Measurements from ENCODE around the gene MRPL51. TPM values are rescaled to one million over a fixed set of nuclear protein-coding genes. Genes with fewer than 3 reads are reported as not detected.

The MRPL51 gene
- 114 TPM for total RNA-seq
- long read RNA-seq, transcript MRPL51-201 (3 exons, 1,234 nt) = major isoform, 22 of 24 reads
- long read RNA-seq, partial matches to known transcripts = 0 of 24 reads
- long read RNA-seq, other reads (novel, unspliced or antisense) = 0 of 24 reads

GRCh38 chr12:6492838-6493496 is at the start of gene MRPL51:
Gene MRPL51 (minus strand): TSS chr12:6493262. CDS start chr12:6493136, 126 bp downstream.
- Histone ChIP-seq H3K4me1 (peaks cover 17% of the 10 kb centered on the region), H3K9me3 (no peaks in the 10 kb centered on the region), H3K27ac (peak within 1 kb of the TSS; percentile 96), H3K36me3 (peaks cover 16% of the 10 kb centered on the region), H3K27me3 (no peaks in the 10 kb centered on the region), H3K4me3 (peak within 1 kb of the TSS; percentile 94)
- intact Hi-C loops (cut with DNase I) = no loop called here
- TF ChIP-seq CTCF (IDR thresholded peaks at IDR 0.05) = no peak
- ATAC-seq (peak; percentile 97), DNase-seq (peak; percentile 99)

GRCh38 chr12:6542209-6543009 is 49.3 kb upstream of the MRPL51 start:
- no peak overlapping the region for H3K4me3 ChIP-seq
- H3K27ac ChIP-seq = no peak overlapping the region
- intact Hi-C loops (cut with DNase I) = no loop called here
- peaks cover 24% of the 10 kb centered on the region for H3K4me1 ChIP-seq
- H3K9me3 ChIP-seq = no peaks in the 10 kb centered on the region
- TF ChIP-seq CTCF (IDR thresholded peaks at IDR 0.05) = no peak
- peaks cover 60% of the 10 kb centered on the region for H3K36me3 ChIP-seq
- DNase-seq (no peak), ATAC-seq (no peak)
- H3K27me3 ChIP-seq = no peaks in the 10 kb centered on the region

GRCh38 chr12:6541371-6542165 is 48.5 kb upstream of the MRPL51 start:
- Histone ChIP-seq H3K4me3 (no peak overlapping the region), H3K4me1 (peaks cover 27% of the 10 kb centered on the region), H3K36me3 (peaks cover 60% of the 10 kb centered on the region), H3K9me3 (no peaks in the 10 kb centered on the region), H3K27ac (peak overlapping the region; percentile 74), H3K27me3 (no peaks in the 10 kb centered on the region)
- intact Hi-C loops (cut with DNase I) = no loop called here
- ATAC-seq (no peak), DNase-seq (no peak)
- no peak for TF ChIP-seq CTCF (IDR thresholded peaks at IDR 0.05)

GRCh38 chr12:6540181-6540877 is 47.3 kb upstream of the MRPL51 start:
- Histone ChIP-seq H3K27me3 (no peaks in the 10 kb centered on the region), H3K4me3 (peak overlapping the region; percentile 27), H3K36me3 (peaks cover 61% of the 10 kb centered on the region), H3K9me3 (no peaks in the 10 kb centered on the region), H3K4me1 (peaks cover 39% of the 10 kb centered on the region), H3K27ac (peak overlapping the region; percentile 74)
- ATAC-seq (peak; percentile 88), DNase-seq (peak; percentile 91)
- intact Hi-C loops (cut with DNase I) = no loop called here
- no peak for TF ChIP-seq CTCF (IDR thresholded peaks at IDR 0.05)

- ATAC-seq (no peak), DNase-seq (no peak)
- Histone ChIP-seq H3K4me1 (peaks cover 39% of the 10 kb centered on the region), H3K4me3 (no peak overlapping the region), H3K27ac (peak overlapping the region; percentile 74), H3K36me3 (peaks cover 56% of the 10 kb centered on the region), H3K9me3 (no peaks in the 10 kb centered on the region), H3K27me3 (no peaks in the 10 kb centered on the region)
- intact Hi-C loops (cut with DNase I) = no loop called here
- TF ChIP-seq CTCF (IDR thresholded peaks at IDR 0.05) = no peak
Observed at GRCh38 chr12:6539707-6540134, 46.7 kb upstream of the MRPL51 start.
